Measurements from ENCODE around the gene MED13. TPM values are rescaled to one million over a fixed set of nuclear protein-coding genes. Genes with fewer than 3 reads are reported as not detected.

The MED13 gene
- total and polyA plus RNA-seq, 2 experiments from 2014 or later, result 4.6 to 51.6 TPM

- Histone ChIP-seq H3K27ac (no peak overlapping the region), H3K4me3 (no peak overlapping the region), H4K20me1 (ENCODE audit: insufficient read depth) (no peaks in the 10 kb centered on the region), H3K9me3 (ENCODE audit: low read depth) (no peaks in the 10 kb centered on the region), H3K4me1 (ENCODE audit: insufficient read depth) (no peaks in the 10 kb centered on the region), H3K9ac (no peak overlapping the region), H3F3A (ENCODE audit: insufficient read depth) (no peaks in the 10 kb centered on the region), H3K9me2 (ENCODE audit: insufficient read depth) (no peaks in the 10 kb centered on the region), H2AFZ (no peak overlapping the region), H3K36me3 (ENCODE audit: low read depth) (no peaks in the 10 kb centered on the region), H3K79me2 (ENCODE audit: insufficient read depth) (no peaks in the 10 kb centered on the region), H3K27me3 (replicated peaks; ENCODE audit: insufficient read depth) (peaks cover 6% of the 10 kb centered on the region; the same call in 1 of the 2 replicates), H3K4me2 (ENCODE audit: unreplicated experiment) (no peak overlapping the region)
- TF ChIP-seq EZH2 (IDR thresholded peaks at IDR 0.05; ENCODE audit: insufficient read depth, poor library complexity, severe bottlenecking) (no peak), EZH2phosphoT487 (IDR thresholded peaks at IDR 0.05; ENCODE audit: insufficient read depth, low read depth) (no peak)
- in situ Hi-C loops (cut with MboI), result loop anchor here (25.0 kb wide), 1 partner anchor 473 kb away; no protein-coding TSS in a partner anchor
- WGBS, 2 experiments (ENCODE audit: low coverage in 1 of 2, low lambda C conversion rate in 2 of 2, missing lambda C conversion rate in 2 of 2), result 80 to 83% methylated on average over 4 of the region's 4 CpGs
- no peak for DNase-seq
These were observed 44.8 kb upstream of the MED13 start for GRCh38 chr17:62109924-62110323.

GRCh38 chr17:62109378-62109902, 44.4 kb upstream of the MED13 start:
- WGBS, 2 experiments (ENCODE audit: low coverage in 1 of 2, low lambda C conversion rate in 2 of 2, missing lambda C conversion rate in 2 of 2), result 11 to 14% methylated on average over 2 of the region's 2 CpGs
- Histone ChIP-seq H3K9me3 (ENCODE audit: low read depth) (no peaks in the 10 kb centered on the region), H3K27me3 (replicated peaks; ENCODE audit: insufficient read depth) (peaks cover 6% of the 10 kb centered on the region; the same call in 1 of the 2 replicates), H4K20me1 (ENCODE audit: insufficient read depth) (no peaks in the 10 kb centered on the region), H3K4me2 (ENCODE audit: unreplicated experiment) (no peak overlapping the region), H3K4me1 (ENCODE audit: insufficient read depth) (no peaks in the 10 kb centered on the region), H3K27ac (no peak overlapping the region), H3F3A (ENCODE audit: insufficient read depth) (no peaks in the 10 kb centered on the region), H2AFZ (no peak overlapping the region), H3K9me2 (ENCODE audit: insufficient read depth) (no peaks in the 10 kb centered on the region), H3K36me3 (ENCODE audit: low read depth) (no peaks in the 10 kb centered on the region), H3K9ac (no peak overlapping the region), H3K79me2 (ENCODE audit: insufficient read depth) (no peaks in the 10 kb centered on the region), H3K4me3 (no peak overlapping the region)
- in situ Hi-C loops (cut with MboI), result loop anchor here (25.0 kb wide), 1 partner anchor 472 kb away; no protein-coding TSS in a partner anchor
- TF ChIP-seq EZH2 (IDR thresholded peaks at IDR 0.05; ENCODE audit: insufficient read depth, poor library complexity, severe bottlenecking), result no peak
- no peak for TF ChIP-seq EZH2phosphoT487 (IDR thresholded peaks at IDR 0.05; ENCODE audit: insufficient read depth, low read depth)
- peak; percentile 85 for DNase-seq

- Histone ChIP-seq H3K4me2 (ENCODE audit: unreplicated experiment) (no peak overlapping the region), H3K9ac (no peak overlapping the region), H2AFZ (no peak overlapping the region), H3K27me3 (replicated peaks; ENCODE audit: insufficient read depth) (no peaks in the 10 kb centered on the region), H3K4me1 (ENCODE audit: insufficient read depth) (no peaks in the 10 kb centered on the region), H3K27ac (no peak overlapping the region), H3K36me3 (ENCODE audit: low read depth) (no peaks in the 10 kb centered on the region), H3K9me2 (ENCODE audit: insufficient read depth) (no peaks in the 10 kb centered on the region), H4K20me1 (ENCODE audit: insufficient read depth) (no peaks in the 10 kb centered on the region), H3K79me2 (ENCODE audit: insufficient read depth) (no peaks in the 10 kb centered on the region), H3F3A (ENCODE audit: insufficient read depth) (no peaks in the 10 kb centered on the region), H3K4me3 (no peak overlapping the region), H3K9me3 (ENCODE audit: low read depth) (no peaks in the 10 kb centered on the region)
- no peak for DNase-seq
- in situ Hi-C loops (cut with MboI), result loop anchor here (25.0 kb wide), 1 partner anchor 469 kb away; no protein-coding TSS in a partner anchor
- WGBS, 2 experiments (ENCODE audit: low coverage in 1 of 2, low lambda C conversion rate in 2 of 2, missing lambda C conversion rate in 2 of 2), result 79 to 97% methylated on average over 1 of the region's 1 CpG
- TF ChIP-seq EZH2 (IDR thresholded peaks at IDR 0.05; ENCODE audit: insufficient read depth, poor library complexity, severe bottlenecking) (no peak), EZH2phosphoT487 (IDR thresholded peaks at IDR 0.05; ENCODE audit: insufficient read depth, low read depth) (no peak)
These were observed 40.8 kb upstream of the MED13 start for GRCh38 chr17:62105861-62106260.

GRCh38 chr17:62105357-62105756, 40.3 kb upstream of the MED13 start:
- H3K27me3 ChIP-seq (replicated peaks; ENCODE audit: insufficient read depth), result peaks cover 2% of the 10 kb centered on the region; the same call in 1 of the 2 replicates
- DNase-seq, result no peak
- H2AFZ ChIP-seq, result no peak overlapping the region
- H3K36me3 ChIP-seq (ENCODE audit: low read depth), result no peaks in the 10 kb centered on the region
- H3K9me3 ChIP-seq (ENCODE audit: low read depth), result no peaks in the 10 kb centered on the region
- 45 to 50% methylated on average over 3 of the region's 3 CpGs for WGBS, 2 experiments (ENCODE audit: low coverage in 1 of 2, low lambda C conversion rate in 2 of 2, missing lambda C conversion rate in 2 of 2)
- no peaks in the 10 kb centered on the region for H3K4me1 ChIP-seq (ENCODE audit: insufficient read depth)
- no peaks in the 10 kb centered on the region for H3F3A ChIP-seq (ENCODE audit: insufficient read depth)
- no peaks in the 10 kb centered on the region for H3K79me2 ChIP-seq (ENCODE audit: insufficient read depth)
- no peak overlapping the region for H3K27ac ChIP-seq
- H3K9me2 ChIP-seq (ENCODE audit: insufficient read depth), result no peaks in the 10 kb centered on the region
- H3K4me3 ChIP-seq, result no peak overlapping the region
- no peak overlapping the region for H3K9ac ChIP-seq
- H3K4me2 ChIP-seq (ENCODE audit: unreplicated experiment), result no peak overlapping the region
- in situ Hi-C loops (cut with MboI), result loop anchor here (25.0 kb wide), 1 partner anchor 468 kb away; no protein-coding TSS in a partner anchor
- TF ChIP-seq EZH2 (IDR thresholded peaks at IDR 0.05; ENCODE audit: insufficient read depth, poor library complexity, severe bottlenecking) (no peak), EZH2phosphoT487 (IDR thresholded peaks at IDR 0.05; ENCODE audit: insufficient read depth, low read depth) (no peak)
- no peaks in the 10 kb centered on the region for H4K20me1 ChIP-seq (ENCODE audit: insufficient read depth)
